ENCODE results near the gene ATF3. TPM values are rescaled to one million over a fixed set of nuclear protein-coding genes. Genes with fewer than 3 reads are reported as not detected.
"Not testable (repeated sequence)": the region's sequence is repeated elsewhere in the genome, so short reads cannot be mapped to it uniquely, and the experiment has no call there.

Gene ATF3
- total RNA-seq, 1 experiment from 2014 or later: 10.2 TPM

GRCh38 chr1:212655668-212656440, 47.3 kb downstream of the ATF3 start:
- Histone ChIP-seq H3K4me3 (no peak overlapping the region), H4K20me1 (ENCODE audit: insufficient read depth) (no peaks in the 10 kb centered on the region), H2AFZ (no peak overlapping the region), H3K4me1 (replicated peaks; ENCODE audit: insufficient read depth) (peaks cover 11% of the 10 kb centered on the region), H3K9me2 (ENCODE audit: insufficient read depth) (no peaks in the 10 kb centered on the region), H3K27ac (no peak overlapping the region), H3K4me2 (peak overlapping the region; percentile 45), H3K27me3 (ENCODE audit: insufficient read depth, low read depth) (peaks cover 8% of the 10 kb centered on the region; the same call in 1 of the 2 replicates), H3K36me3 (ENCODE audit: low read depth) (no peaks in the 10 kb centered on the region), H3F3A (ENCODE audit: insufficient read depth, low read depth) (peaks cover 3% of the 10 kb centered on the region; the same call in 1 of the 2 replicates), H3K9me3 (ENCODE audit: insufficient read depth, low read depth) (no peaks in the 10 kb centered on the region), H3K79me2 (ENCODE audit: low read depth) (no peaks in the 10 kb centered on the region)
- no peak for TF ChIP-seq EZH2 (IDR thresholded peaks at IDR 0.05; ENCODE audit: low read depth)
- TF ChIP-seq CTCF (conservative IDR thresholded peaks at IDR 0.05): no peak
- ChIA-PET CTCF (interaction anchor here (0.6 to 1.0 kb wide), 3 partner anchors 9 to 584 kb away, joined by 3 to 6 read pairs (median 5); no protein-coding TSS in a partner anchor), POLR2A (ENCODE audit: unreplicated experiment) (interaction anchor here (0.5 kb wide), 2 partner anchors 48 to 921 kb away, joined by 3 to 12 read pairs; no protein-coding TSS in a partner anchor)
- BruUV-seq (replicated peaks): no TSS peak
- intact Hi-C loops (cut with micrococcal nuclease; ENCODE audit: unreplicated experiment): loop anchor here (1.0 kb wide), 1 partner anchor 189 kb away; no protein-coding TSS in a partner anchor
- peak; percentile 86 to 91 for DNase-seq

GRCh38 chr1:212656730-212657129, 48.2 kb downstream of the ATF3 start:
- Histone ChIP-seq H3K4me3 (no peak overlapping the region), H3K9me3 (ENCODE audit: insufficient read depth, low read depth) (no peaks in the 10 kb centered on the region), H3F3A (ENCODE audit: insufficient read depth, low read depth) (peaks cover 3% of the 10 kb centered on the region; the same call in 1 of the 2 replicates), H2AFZ (no peak overlapping the region), H4K20me1 (ENCODE audit: insufficient read depth) (no peaks in the 10 kb centered on the region), H3K79me2 (ENCODE audit: low read depth) (no peaks in the 10 kb centered on the region), H3K36me3 (ENCODE audit: low read depth) (no peaks in the 10 kb centered on the region), H3K4me2 (peak overlapping the region; percentile 45), H3K9me2 (ENCODE audit: insufficient read depth) (no peaks in the 10 kb centered on the region), H3K27me3 (ENCODE audit: insufficient read depth, low read depth) (peaks cover 8% of the 10 kb centered on the region; the same call in 1 of the 2 replicates), H3K4me1 (replicated peaks; ENCODE audit: insufficient read depth) (peaks cover 11% of the 10 kb centered on the region), H3K27ac (no peak overlapping the region)
- DNase-seq: peak in 1 of 2 experiments; percentile 50
- ChIA-PET POLR2A (ENCODE audit: unreplicated experiment) (no interaction called here), CTCF (no interaction called here)
- intact Hi-C loops (cut with micrococcal nuclease; ENCODE audit: unreplicated experiment): loop anchor here (1.0 kb wide), 1 partner anchor 189 kb away; no protein-coding TSS in a partner anchor
- BruUV-seq (replicated peaks): no TSS peak
- TF ChIP-seq CTCF (conservative IDR thresholded peaks at IDR 0.05): no peak
- no peak for TF ChIP-seq EZH2 (IDR thresholded peaks at IDR 0.05; ENCODE audit: low read depth)

GRCh38 chr1:212658250-212658649, 49.7 kb downstream of the ATF3 start:
- H3K27ac ChIP-seq; H3K27me3 ChIP-seq (ENCODE audit: insufficient read depth, low read depth); H3K79me2 ChIP-seq (ENCODE audit: low read depth); H3K36me3 ChIP-seq (ENCODE audit: low read depth); DNase-seq; H4K20me1 ChIP-seq (ENCODE audit: insufficient read depth); intact Hi-C loops (cut with micrococcal nuclease; ENCODE audit: unreplicated experiment); CTCF ChIA-PET; H3F3A ChIP-seq (ENCODE audit: insufficient read depth, low read depth); H3K4me2 ChIP-seq; H2AFZ ChIP-seq; BruUV-seq (replicated peaks); H3K9me3 ChIP-seq (ENCODE audit: insufficient read depth, low read depth); POLR2A ChIA-PET (ENCODE audit: unreplicated experiment); H3K9me2 ChIP-seq (ENCODE audit: insufficient read depth); H3K4me3 ChIP-seq: not testable (repeated sequence)
- H3K4me1 ChIP-seq (replicated peaks; ENCODE audit: insufficient read depth): peaks cover 11% of the 10 kb centered on the region
